ENCODE results near the gene CHPF.

Gene CHPF

DNA sequence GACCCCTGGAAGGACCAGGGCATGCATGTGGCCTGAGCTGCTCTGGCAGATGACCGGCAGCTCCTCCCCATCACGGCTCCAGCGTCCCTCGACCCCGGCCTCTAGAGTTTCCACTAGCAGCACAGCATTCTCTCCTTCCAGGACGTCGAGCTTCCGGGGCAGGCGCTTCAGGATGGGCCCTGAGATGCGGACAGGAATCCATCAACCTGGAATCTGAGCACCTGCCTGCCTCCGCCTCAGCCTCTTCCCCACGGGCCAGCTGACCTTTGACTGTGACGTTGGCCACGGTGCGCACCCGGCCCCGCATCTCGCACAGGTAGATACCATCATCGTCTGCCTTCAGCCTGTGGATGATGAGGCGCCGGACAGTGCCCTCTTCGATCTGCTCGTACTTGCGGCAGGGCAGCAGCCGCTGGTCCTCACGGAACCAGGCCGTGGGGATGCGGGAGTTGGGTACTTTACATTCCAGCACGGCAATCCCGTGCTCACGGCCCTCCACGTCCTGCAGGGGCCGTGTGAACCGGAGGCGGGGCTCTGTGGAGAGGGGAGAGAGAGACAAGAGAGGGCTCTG is 24.3 kb upstream of the CHPF start:
- no peak for DNase-seq (ENCODE audit: low spot score)

DNA sequence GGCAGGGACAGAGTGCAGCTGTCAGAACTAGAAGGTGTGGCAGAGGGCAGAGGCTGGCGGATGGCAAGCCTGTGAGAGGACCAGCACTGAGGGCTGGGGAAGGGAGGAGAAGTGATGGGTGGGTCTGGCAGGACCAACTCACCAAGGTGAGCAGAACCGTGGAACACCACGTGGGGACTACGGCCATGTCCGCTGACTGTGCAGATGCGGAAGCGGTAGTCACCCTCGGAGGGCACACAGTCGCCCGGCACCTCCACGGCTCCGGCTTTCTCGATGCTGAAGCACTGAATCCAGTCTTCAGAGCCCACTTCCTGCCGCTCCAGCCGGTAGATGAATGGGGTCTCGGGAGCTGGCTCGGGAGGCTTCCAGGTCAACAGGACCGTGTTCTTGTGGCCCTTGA is 23.5 kb upstream of the CHPF start:
- no peak for DNase-seq (ENCODE audit: low spot score)

- no peak for DNase-seq (ENCODE audit: low spot score)
Observed at GRCh38 chr2:219566640-219567039, 23.0 kb upstream of the CHPF start.

- DNase-seq (ENCODE audit: low spot score): no peak
Observed at GRCh38 chr2:219565130-219566080, 21.8 kb upstream of the CHPF start.

DNA sequence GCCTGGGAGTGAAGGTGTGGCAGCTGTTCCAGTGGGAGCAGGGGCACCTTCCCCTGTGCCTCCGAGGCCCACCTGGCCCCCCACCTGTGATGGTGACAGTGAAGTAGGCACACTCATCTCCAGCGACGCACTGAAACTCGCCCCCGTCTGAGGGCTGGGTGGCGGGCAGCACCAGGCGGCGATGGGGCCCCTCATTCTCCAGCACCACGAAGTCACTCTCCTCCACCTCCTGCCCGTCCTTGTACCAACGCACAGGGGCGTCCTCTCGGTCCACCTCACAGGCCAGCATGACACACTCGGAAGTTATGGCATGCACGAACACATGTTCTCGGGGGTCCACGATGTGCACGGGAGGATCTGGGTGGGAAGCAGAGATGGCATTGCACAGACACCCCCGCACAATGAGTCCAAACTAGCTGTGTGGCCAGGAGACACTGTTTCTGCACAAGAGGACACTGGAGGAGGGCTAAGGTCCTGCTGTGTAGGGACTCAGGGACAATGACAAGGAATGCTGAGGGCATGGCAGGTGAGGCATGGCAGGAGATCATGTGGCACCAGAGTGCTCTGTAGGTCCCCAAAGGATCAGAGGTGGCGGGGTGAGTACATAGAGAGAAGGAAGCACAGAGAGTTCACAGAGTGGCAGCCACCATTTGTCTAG is 19.8 kb upstream of the CHPF start:
- no peak for DNase-seq (ENCODE audit: low spot score)

- DNase-seq (ENCODE audit: low spot score): no peak
Observed at GRCh38 chr2:219562049-219563020, 18.7 kb upstream of the CHPF start.

- DNase-seq (ENCODE audit: low spot score): no peak
Observed at GRCh38 chr2:219561179-219562048, 17.8 kb upstream of the CHPF start.

GRCh38 chr2:219560893-219561178 is 17.2 kb upstream of the CHPF start:
- DNase-seq (ENCODE audit: low spot score): no peak

DNA sequence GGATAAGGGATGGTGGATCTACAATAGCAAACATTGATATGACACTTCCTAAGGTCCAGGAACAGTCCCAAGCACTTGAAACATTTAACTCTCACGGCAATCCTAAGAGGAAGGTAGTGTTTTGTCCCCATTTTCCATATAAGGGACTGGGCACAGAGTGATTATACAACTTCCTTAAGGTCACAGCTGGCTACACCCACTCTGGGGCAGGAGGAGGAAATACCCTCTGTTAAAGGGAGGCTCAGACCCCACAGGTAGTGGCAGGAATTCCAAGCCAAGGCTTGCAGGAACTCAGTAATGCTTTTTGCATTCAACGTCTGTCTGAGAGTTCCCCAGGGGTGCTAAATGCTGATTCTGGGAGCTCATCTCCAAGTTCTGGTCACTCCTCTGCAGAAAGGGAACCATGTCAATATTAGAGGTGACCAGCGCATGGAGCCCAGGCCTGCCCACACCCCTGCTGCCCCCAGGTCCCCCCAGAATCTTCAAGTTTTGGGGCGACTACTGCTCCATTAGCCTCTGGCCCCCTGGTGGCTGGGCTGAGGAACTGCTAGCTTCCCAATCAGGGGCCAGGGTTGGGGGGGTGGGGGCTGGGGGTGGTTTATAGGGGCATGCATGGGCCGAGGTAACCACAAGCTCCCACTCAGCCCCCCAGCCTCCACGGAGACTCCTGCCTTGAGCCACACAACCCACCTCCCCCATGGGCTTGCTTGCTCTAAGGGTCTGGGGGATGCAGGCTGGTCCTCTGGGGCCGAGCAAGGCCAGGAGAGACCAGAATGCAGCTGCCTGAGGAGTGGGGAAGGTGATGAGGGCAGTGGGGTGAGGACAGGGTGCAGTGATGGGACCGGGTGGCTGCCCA is 16.7 kb upstream of the CHPF start:
- DNase-seq (ENCODE audit: low spot score): no peak

- no peak for DNase-seq (ENCODE audit: low spot score)
Observed at GRCh38 chr2:219559156-219559915, 15.7 kb upstream of the CHPF start.

DNA sequence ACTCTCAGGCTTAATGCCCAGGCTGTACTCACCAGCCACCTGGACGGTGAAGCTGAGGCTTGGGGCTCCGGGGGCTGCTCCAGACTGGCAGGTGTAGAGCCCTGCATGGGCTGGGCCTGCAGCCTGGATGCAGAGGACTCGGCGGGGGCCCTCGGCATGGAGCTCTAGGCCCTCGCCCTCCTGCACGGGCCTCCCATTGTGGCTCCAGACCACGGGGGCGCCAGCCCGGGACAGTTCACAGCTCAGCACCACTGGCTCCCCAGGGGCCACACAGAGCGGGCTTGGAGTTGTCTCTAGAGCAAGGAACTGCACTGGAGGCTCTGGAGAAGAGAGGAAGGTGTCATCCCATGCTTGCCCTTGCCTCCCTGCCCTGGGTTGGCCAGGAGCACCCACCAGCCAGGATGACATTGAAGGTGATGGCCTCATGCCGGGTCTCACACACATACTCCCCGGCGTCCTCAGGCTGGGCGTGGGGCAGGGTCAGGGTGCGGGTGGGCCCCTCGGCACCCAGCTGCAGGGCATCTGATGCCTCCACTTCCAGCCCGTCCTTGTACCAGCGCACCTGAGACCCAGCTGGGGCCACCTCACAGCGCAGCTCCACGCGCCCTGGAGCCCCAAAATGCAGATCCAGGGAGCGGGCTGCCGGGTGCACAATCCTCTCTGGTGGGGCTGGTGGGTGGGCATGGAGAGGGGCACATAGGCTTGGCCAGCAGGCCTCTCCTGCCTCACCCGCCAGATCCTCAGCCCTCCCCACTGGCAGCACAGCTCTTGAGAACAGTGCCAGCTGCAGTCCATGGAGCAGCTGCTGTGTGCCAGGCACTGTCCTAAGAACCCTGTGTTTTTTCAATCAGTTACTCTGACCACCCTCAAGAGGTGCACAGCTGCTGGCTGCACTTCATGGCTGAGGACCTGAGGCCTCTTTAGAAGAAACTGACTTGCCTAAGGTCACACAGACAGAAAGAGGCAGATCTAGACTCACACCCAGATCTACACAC is 14.5 kb upstream of the CHPF start:
- DNase-seq (ENCODE audit: low spot score): no peak

DNA sequence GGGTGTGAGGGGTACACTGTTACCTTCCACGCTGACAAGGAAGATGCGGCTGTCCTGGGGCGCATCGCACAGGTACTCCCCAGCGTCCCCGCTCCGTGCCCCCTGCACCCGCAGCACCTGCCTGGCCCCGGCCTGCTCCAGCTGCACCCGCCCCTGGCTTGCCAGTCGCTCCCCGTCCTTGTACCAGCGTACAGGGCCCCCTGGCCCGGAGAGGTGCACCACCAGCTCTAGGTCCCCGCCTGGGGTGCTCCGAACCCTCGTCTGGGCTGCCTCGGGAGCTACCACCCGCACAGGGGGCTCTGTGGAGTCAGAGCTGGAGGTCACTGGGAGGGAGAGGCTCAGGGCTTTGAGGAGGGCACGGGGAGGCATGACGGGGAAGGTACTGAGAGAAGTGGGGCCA is 13.7 kb upstream of the CHPF start:
- DNase-seq (ENCODE audit: low spot score): no peak

- DNase-seq (ENCODE audit: low spot score): no peak
Observed at GRCh38 chr2:219556413-219556812, 12.8 kb upstream of the CHPF start.

GRCh38 chr2:219555956-219556355 is 12.3 kb upstream of the CHPF start:
- DNase-seq (ENCODE audit: low spot score): no peak

- no peak for DNase-seq (ENCODE audit: low spot score)
Observed at GRCh38 chr2:219554350-219554749, 10.7 kb upstream of the CHPF start.

DNA sequence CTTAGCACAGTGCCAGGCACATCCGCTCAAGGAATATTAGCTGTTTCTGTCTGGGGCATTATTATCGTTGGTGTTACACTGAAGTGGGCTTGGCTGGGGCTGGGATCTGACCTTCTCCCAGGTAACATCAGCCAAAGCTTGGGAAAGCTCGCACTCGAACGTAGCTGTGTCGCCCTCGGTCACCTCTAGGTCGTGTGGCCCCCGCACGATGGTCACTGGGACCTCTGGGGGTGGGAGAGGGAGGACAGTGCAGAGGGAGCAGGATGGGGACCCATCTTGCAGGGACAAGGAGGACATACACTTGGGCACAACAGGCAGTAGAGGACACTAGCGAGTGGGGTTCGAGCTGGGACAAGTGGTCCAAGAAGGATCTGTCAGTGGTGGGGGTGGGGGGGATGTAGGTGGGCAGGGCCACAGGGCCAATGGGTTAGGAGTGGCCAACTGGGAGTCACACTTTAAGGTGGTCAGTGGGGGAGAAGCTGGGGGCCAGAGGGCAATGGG is 9.9 kb upstream of the CHPF start:
- DNase-seq (ENCODE audit: low spot score): no peak

DNA sequence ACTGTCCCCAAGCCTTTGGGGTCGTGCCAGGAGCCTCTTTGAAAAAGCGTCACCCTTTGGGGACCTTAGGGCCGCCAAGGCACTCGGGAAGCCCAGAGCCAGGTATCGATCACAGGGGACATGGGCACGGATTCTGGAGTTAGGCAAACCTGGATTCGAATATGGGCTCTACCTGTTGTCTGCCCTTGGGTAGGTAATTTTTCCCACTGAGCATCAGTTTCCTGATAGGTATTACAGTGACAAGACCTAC is 9.5 kb upstream of the CHPF start:
- no peak for DNase-seq (ENCODE audit: low spot score)
